ENCODE data around the gene LCN15.

LCN15 gene

GRCh38 chr9:136754059-136754572, 10.2 kb downstream of the LCN15 start:
- DNase-seq = no peak

GRCh38 chr9:136753371-136754058, 10.8 kb downstream of the LCN15 start:
- no peak for DNase-seq

GRCh38 chr9:136751814-136752213, 12.5 kb downstream of the LCN15 start:
- no peak for DNase-seq

GRCh38 chr9:136751244-136751643, 13.1 kb downstream of the LCN15 start:
- DNase-seq = no peak

- no peak for DNase-seq
Observed at GRCh38 chr9:136750526-136750925, 13.8 kb downstream of the LCN15 start.

GRCh38 chr9:136748666-136749611, 15.4 kb downstream of the LCN15 start:
- DNase-seq = no peak

- DNase-seq = no peak
Observed at GRCh38 chr9:136748201-136748600, 16.1 kb downstream of the LCN15 start, which contains the start of gene LCN6. Gene LCN6 (minus strand): TSS chr9:136748525. CDS start chr9:136748483, 42 bp downstream.

GRCh38 chr9:136747161-136748060, 16.9 kb downstream of the LCN15 start:
- DNase-seq = no peak

- DNase-seq = no peak
Observed at GRCh38 chr9:136746621-136747020, 17.7 kb downstream of the LCN15 start.

- DNase-seq = no peak
Observed at GRCh38 chr9:136746155-136746490, 18.2 kb downstream of the LCN15 start.

GRCh38 chr9:136745389-136746154, 18.7 kb downstream of the LCN15 start:
- no peak for DNase-seq

- no peak for DNase-seq
Observed at GRCh38 chr9:136744773-136745172, 19.5 kb downstream of the LCN15 start.

- DNase-seq = no peak
Observed at GRCh38 chr9:136743639-136744211, 20.6 kb downstream of the LCN15 start.

GRCh38 chr9:136742591-136743391, 21.5 kb downstream of the LCN15 start, which contains the start of gene LCN10:
Gene LCN10 (minus strand): TSS chr9:136742940. CDS start chr9:136742903, 37 bp downstream.
- no peak for DNase-seq

GRCh38 chr9:136741883-136742571, 22.3 kb downstream of the LCN15 start:
- DNase-seq = no peak

- peak; percentile 30 for DNase-seq
Observed at GRCh38 chr9:136740971-136741882, 23.1 kb downstream of the LCN15 start.

- no peak for DNase-seq
Observed at GRCh38 chr9:136740491-136740890, 23.8 kb downstream of the LCN15 start.

- no peak for DNase-seq
Observed at GRCh38 chr9:136740069-136740468, 24.2 kb downstream of the LCN15 start.

GRCh38 chr9:136739509-136739908, 24.8 kb downstream of the LCN15 start:
- DNase-seq = no peak
